B cell (primary cell): ENCODE measurements around the gene PPT2. TPM values are rescaled to one million over a fixed set of nuclear protein-coding genes. Genes with fewer than 3 reads are reported as not detected.
"Not testable (repeated sequence)": the region's sequence is repeated elsewhere in the genome, so short reads cannot be mapped to it uniquely, and the experiment has no call there.

Experiments
- ATAC-seq: fragments of 200-7000 bp; cut with Tn5 transposase; one replicate; pipeline ENCODE4 v1.10.0; 2021; ENCODE audit warnings: low read depth, mild to moderate bottlenecking, moderate number of reproducible peaks, moderate library complexity
- CTCF ChIA-PET: fragments of 350-600 bp; sonication (Branson Sonifier 250); formaldehyde crosslinking; loops from one replicate; lab custom pipeline; 2021; ENCODE audit warnings: antibody characterized with exemption, inconsistent platforms; lab: Charles Lee
- POLR2A ChIA-PET: fragments of 350-600 bp; sonication (Branson Sonifier 250); formaldehyde crosslinking; loops from one replicate; lab custom pipeline; 2021; ENCODE audit warnings: antibody characterized with exemption; lab: Charles Lee
- DNase-seq: peaks from one replicate; pipeline ENCODE4 v3.0.0; 2013
- H2AFZ ChIP-seq: 2 replicates; pipeline ENCODE4 v1.6.1; 2012; ENCODE audit warnings: mild to moderate bottlenecking, low read depth, low read length; ENCODE audit not compliant: insufficient read depth, poor library complexity, severe bottlenecking
- H3K27ac ChIP-seq, 2 donors: 1 replicate in 1 of 2; 2 replicates in 1 of 2; pipeline ENCODE4 v1.5.1; 2012 to 2013; ENCODE audit warnings: low read length in 2 of 2, mild to moderate bottlenecking in 2 of 2, moderate library complexity in 1 of 2
- H3K27me3 ChIP-seq, 4 experiments: fragments of 200-600 bp in 1 of 4; sonication (generic) in 1 of 4; replicated peaks in 1 of 4; 1 replicate in 2 of 4; 2 replicates in 2 of 4; pipeline versions ENCODE4 v1.6.1 to v1.7.0; 2013 to 2016; ENCODE audit warnings: low read length in 3 of 4, mild to moderate bottlenecking in 2 of 4, mixed read lengths in 1 of 4, moderate library complexity in 1 of 4; ENCODE audit not compliant: insufficient read depth in 4 of 4, control insufficient read depth in 3 of 4; ENCODE audit errors: control extremely low read depth in 1 of 4
- H3K36me3 ChIP-seq, 2 experiments: replicated peaks in 1 of 2; 1 replicate in 1 of 2; 2 replicates in 1 of 2; pipeline versions ENCODE4 v1.6.1 to v1.7.1; 2013; ENCODE audit warnings: low read length in 1 of 2; ENCODE audit not compliant: insufficient read depth in 2 of 2, control insufficient read depth in 1 of 2; ENCODE audit errors: control extremely low read depth in 1 of 2, extremely low read depth in 1 of 2
- H3K4me1 ChIP-seq, 2 donors: fragments of 200-600 bp in 1 of 2; sonication (generic) in 1 of 2; 1 replicate in 1 of 2; 2 replicates in 1 of 2; pipeline versions ENCODE4 v1.5.1 to v1.6.1; 2013 to 2017; ENCODE audit warnings: low read length in 2 of 2; ENCODE audit not compliant: control insufficient read depth in 2 of 2, insufficient read depth in 2 of 2
- H3K4me2 ChIP-seq: replicated peaks from 2 replicates; pipeline ENCODE3; 2012; ENCODE audit warnings: mild to moderate bottlenecking, low read depth, low read length; ENCODE audit not compliant: poor library complexity, severe bottlenecking
- H3K4me3 ChIP-seq, 5 experiments: fragments of 200-600 bp in 1 of 5; sonication (generic) in 1 of 5; 1 replicate in 3 of 5; 2 replicates in 2 of 5; pipeline versions ENCODE4 v1.5.1 to v1.7.0; 2011 to 2016; ENCODE audit warnings: low read length in 4 of 5, mild to moderate bottlenecking in 4 of 5, low read depth in 2 of 5, control low read depth in 1 of 5, moderate library complexity in 1 of 5; ENCODE audit not compliant: insufficient read depth in 1 of 5; ENCODE audit errors: control extremely low read depth in 1 of 5, extremely low read depth in 1 of 5
- H3K79me2 ChIP-seq: fragments of 200-600 bp; sonication (generic); one replicate; pipeline ENCODE4 v1.6.0; 2016; ENCODE audit warnings: low read length; ENCODE audit not compliant: control insufficient read depth, insufficient read depth
- H3K9ac ChIP-seq: fragments of 200-600 bp; sonication (generic); 2 replicates; pipeline ENCODE4 v1.6.1; 2017; ENCODE audit warnings: mild to moderate bottlenecking, low read length, moderate library complexity
- H3K9me3 ChIP-seq, 3 donors: one replicate each; pipeline versions ENCODE4 v1.6.1 to v1.7.1; 2013; ENCODE audit warnings: low read length in 2 of 3; ENCODE audit not compliant: control insufficient read depth in 2 of 3, insufficient read depth in 1 of 3; ENCODE audit errors: control extremely low read depth in 1 of 3
- H4K20me1 ChIP-seq: 2 replicates; pipeline ENCODE4 v1.6.0; 2012; ENCODE audit warnings: mild to moderate bottlenecking, low read length; ENCODE audit not compliant: insufficient read depth, control insufficient read depth, poor library complexity, severe bottlenecking
- H3K27ac Mint-ChIP-seq: one replicate; pipeline ENCODE4 v1.8.0; 2021; ENCODE audit warnings: mixed read lengths
- H3K27me3 Mint-ChIP-seq: one replicate; pipeline ENCODE4 v1.8.0; 2021; ENCODE audit warnings: mixed read lengths
- H3K4me1 Mint-ChIP-seq: one replicate; pipeline ENCODE4 v1.8.0; 2021; ENCODE audit warnings: mixed read lengths
- H3K4me3 Mint-ChIP-seq: one replicate; pipeline ENCODE4 v1.8.0; 2021; ENCODE audit warnings: mixed read lengths
- H3K9me3 Mint-ChIP-seq: one replicate; pipeline ENCODE4 v1.8.0; 2022; ENCODE audit warnings: mixed read lengths; ENCODE audit not compliant: insufficient read depth
- CTCF ChIP-seq: fragments of 200-600 bp; IDR thresholded peaks from one replicate; pipeline ENCODE4 v1.8.0; 2022; ENCODE audit warnings: antibody characterized with exemption, mild to moderate bottlenecking
- EZH2 ChIP-seq: IDR thresholded peaks from 2 replicates; pipeline ENCODE4 v1.6.1; 2012; ENCODE audit warnings: borderline replicate concordance, low read depth, mild to moderate bottlenecking, moderate library complexity, low read length; ENCODE audit not compliant: insufficient read depth, poor library complexity, severe bottlenecking
- WGBS: methylation state at CpG from one replicate; pipeline ENCODE4 v1.1.5; 2013; ENCODE audit warnings: missing lambda C conversion rate; ENCODE audit not compliant: insufficient coverage; 5-methylcytosine and 5-hydroxymethylcytosine counted together
- intact Hi-C: fragments of 100-400 bp; cut with micrococcal nuclease; formaldehyde crosslinking; loops from one replicate; pipeline ENCODE4 v1.10.0; 2022
- polyA plus RNA-seq: library from polyadenylated mRNA; depleted of rRNA; stranded (reverse); fragments of >200 nt; gene quantifications from 2 replicates; pipeline ENCODE4 v1.2.3, GENCODE V29; 2012
- total RNA-seq, 2 donors: library from RNA; stranded (reverse); fragments of 120-200 nt in 1 of 2; gene quantifications; 1 replicate in 1 of 2; 2 replicates in 1 of 2; pipeline versions ENCODE4 v1.2.3 to v1.2.4, GENCODE V29; 2013 to 2022

PPT2 gene
- total and polyA plus RNA-seq, 2 donors (not counting 1 experiment from before 2014, with no cell fraction given), result 1.2 to 4.2 TPM

DNA sequence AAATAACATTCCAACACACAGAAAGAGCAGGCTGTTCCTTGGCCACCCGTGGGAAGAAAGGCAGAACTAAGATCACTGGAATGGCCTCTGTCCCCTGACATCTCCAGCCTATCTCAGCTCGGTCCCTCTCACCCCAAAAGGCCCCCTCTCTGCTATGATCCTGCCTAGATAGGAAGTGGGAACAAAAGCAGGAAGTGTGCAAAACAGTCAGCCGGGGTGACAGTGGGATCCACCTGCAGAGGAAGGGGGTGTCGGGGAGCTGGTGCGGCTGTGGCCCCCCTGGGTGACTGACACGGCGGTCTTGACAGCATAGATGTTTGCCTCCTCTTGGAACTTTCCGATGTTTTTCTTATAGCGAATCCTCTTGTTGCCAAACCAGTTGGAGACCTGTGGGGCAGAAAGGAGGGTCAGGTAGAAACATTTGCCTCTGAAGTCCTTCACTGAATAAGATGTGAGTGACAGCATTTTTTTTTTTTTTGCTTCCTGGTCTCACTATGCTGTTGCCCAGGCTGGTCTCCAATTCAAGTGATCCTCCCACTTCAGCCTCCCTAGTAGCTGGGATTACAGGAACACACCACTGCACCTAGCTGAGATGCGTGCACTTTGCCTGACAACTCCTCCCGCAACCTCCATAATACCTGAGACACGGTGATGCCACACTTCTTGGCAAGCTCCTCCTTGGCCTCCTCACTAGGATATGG, 33.2 kb downstream of the PPT2 start:
- no peak overlapping the region for H2AFZ ChIP-seq
- H3K36me3 ChIP-seq, result peaks cover 0 to 58% of the 10 kb centered on the region in 2 experiments
- peak overlapping the region; percentile 19 for H3K4me2 ChIP-seq
- no peaks in the 10 kb centered on the region for H3K27me3 ChIP-seq
- WGBS, result 21% methylated on average over 8 of the region's 12 CpGs
- no peak overlapping the region for H3K9ac ChIP-seq
- H3K27ac Mint-ChIP-seq, result peak overlapping the region; percentile 88
- no peak for ATAC-seq
- no peaks in the 10 kb centered on the region for H3K9me3 ChIP-seq
- H4K20me1 ChIP-seq, result no peaks in the 10 kb centered on the region
- no peaks in the 10 kb centered on the region for H3K27me3 Mint-ChIP-seq
- ChIA-PET POLR2A (no interaction called here), CTCF (interaction anchor here (0.7 kb wide), 1 partner anchor 604 kb away, joined by 3 read pairs; no protein-coding TSS in a partner anchor)
- H3K9me3 Mint-ChIP-seq, result no peaks in the 10 kb centered on the region
- peaks cover 55% of the 10 kb centered on the region for H3K4me1 Mint-ChIP-seq
- H3K79me2 ChIP-seq, result peaks cover 62% of the 10 kb centered on the region
- TF ChIP-seq CTCF, result no peak
- TF ChIP-seq EZH2, result no peak
- H3K27ac ChIP-seq, result peak overlapping the region; percentile 33 to 51
- H3K4me3 ChIP-seq, result no peak overlapping the region
- H3K4me3 Mint-ChIP-seq, result peak overlapping the region; percentile 52
- intact Hi-C loops, result no loop called here
- H3K4me1 ChIP-seq, result peaks cover 30 to 47% of the 10 kb centered on the region in 2 donors
- no peak for DNase-seq

- Mint-ChIP-seq H3K4me3 (peak overlapping the region; percentile 91), H3K27ac (peak overlapping the region; percentile 88), H3K4me1 (peaks cover 60% of the 10 kb centered on the region)
- H2AFZ ChIP-seq, H3K27me3 Mint-ChIP-seq, POLR2A ChIA-PET, DNase-seq, intact Hi-C loops, H3K9me3 Mint-ChIP-seq, H3K27me3 ChIP-seq, H3K4me3 ChIP-seq, ATAC-seq, H4K20me1 ChIP-seq, H3K9ac ChIP-seq, H3K9me3 ChIP-seq: not testable (repeated sequence)
- peaks cover 32 to 50% of the 10 kb centered on the region in 2 donors for H3K4me1 ChIP-seq
- H3K79me2 ChIP-seq, result peaks cover 68% of the 10 kb centered on the region
- peaks cover 0 to 51% of the 10 kb centered on the region in 2 experiments for H3K36me3 ChIP-seq
- peak overlapping the region; percentile 91 for H3K4me2 ChIP-seq
- WGBS, result 97% methylated on average over 3 of the region's 18 CpGs
- CTCF ChIA-PET, result interaction anchor here (0.7 kb wide), 1 partner anchor 604 kb away, joined by 3 read pairs; no protein-coding TSS in a partner anchor
- H3K27ac ChIP-seq, result peak overlapping the region in 1 of 2 donors; percentile 51
Observed at GRCh38 chr6:32187725-32188380, 33.9 kb downstream of the PPT2 start.
